ENCODE measurements around the gene FBXO4.

Gene FBXO4

DNA sequence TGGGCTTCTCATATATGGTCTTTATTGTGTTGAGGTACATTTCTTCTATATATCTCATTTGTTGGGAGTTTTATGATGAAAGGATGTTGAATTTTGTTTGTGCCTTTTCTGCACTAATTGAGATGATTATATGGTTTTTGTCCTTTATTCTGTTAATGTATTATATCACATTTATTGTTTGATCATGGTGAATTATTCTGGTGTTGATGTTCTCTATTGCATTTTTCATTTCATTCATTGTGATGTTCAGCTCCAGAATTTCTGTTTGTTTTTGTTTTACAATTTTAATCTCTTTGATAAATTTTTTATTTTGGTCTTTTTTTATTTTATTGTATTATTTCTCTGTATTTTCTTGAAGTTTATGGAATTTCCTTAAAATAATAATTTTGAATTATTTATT is 35.4 kb downstream of the FBXO4 start:
- TF ChIP-seq, protein P1, sequence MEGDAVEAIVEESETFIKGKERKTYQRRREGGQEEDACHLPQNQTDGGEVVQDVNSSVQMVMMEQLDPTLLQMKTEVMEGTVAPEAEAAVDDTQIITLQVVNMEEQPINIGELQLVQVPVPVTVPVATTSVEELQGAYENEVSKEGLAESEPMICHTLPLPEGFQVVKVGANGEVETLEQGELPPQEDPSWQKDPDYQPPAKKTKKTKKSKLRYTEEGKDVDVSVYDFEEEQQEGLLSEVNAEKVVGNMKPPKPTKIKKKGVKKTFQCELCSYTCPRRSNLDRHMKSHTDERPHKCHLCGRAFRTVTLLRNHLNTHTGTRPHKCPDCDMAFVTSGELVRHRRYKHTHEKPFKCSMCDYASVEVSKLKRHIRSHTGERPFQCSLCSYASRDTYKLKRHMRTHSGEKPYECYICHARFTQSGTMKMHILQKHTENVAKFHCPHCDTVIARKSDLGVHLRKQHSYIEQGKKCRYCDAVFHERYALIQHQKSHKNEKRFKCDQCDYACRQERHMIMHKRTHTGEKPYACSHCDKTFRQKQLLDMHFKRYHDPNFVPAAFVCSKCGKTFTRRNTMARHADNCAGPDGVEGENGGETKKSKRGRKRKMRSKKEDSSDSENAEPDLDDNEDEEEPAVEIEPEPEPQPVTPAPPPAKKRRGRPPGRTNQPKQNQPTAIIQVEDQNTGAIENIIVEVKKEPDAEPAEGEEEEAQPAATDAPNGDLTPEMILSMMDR (IDR thresholded peaks at IDR 0.05; ENCODE audit: borderline replicate concordance, control extremely low read depth, extremely low read depth, insufficient read depth, missing control alignments) = no peak
- no peak for DNase-seq (ENCODE audit: low spot score)
- in situ Hi-C loops (cut with MboI; ENCODE audit: low sequenced_read_pairs, unreplicated experiment) = no loop called here

DNA sequence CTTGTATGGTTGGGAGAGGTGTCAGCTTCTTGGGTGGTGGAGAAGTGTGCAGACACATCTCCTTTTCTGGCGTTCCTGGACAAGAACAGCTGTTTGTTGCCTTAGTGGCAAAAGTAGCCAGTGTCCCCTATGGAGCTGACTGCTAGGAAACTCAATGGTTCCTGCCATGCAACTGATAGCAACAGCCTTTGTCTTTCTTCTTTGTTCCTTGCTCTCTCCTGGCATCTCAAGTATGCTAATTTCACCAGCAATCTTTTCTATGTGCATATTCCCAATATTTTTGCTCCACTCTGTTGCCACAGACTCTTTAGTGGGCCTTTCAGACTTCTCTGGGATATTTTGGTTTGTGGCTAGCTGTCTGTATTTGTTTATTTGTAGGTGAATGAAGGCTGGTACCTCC is 36.7 kb downstream of the FBXO4 start:
- in situ Hi-C loops (cut with MboI; ENCODE audit: low sequenced_read_pairs, unreplicated experiment) = no loop called here
- TF ChIP-seq, protein P1 (IDR thresholded peaks at IDR 0.05; ENCODE audit: borderline replicate concordance, control extremely low read depth, extremely low read depth, insufficient read depth, missing control alignments) = no peak
- DNase-seq (ENCODE audit: low spot score) = no peak

DNA sequence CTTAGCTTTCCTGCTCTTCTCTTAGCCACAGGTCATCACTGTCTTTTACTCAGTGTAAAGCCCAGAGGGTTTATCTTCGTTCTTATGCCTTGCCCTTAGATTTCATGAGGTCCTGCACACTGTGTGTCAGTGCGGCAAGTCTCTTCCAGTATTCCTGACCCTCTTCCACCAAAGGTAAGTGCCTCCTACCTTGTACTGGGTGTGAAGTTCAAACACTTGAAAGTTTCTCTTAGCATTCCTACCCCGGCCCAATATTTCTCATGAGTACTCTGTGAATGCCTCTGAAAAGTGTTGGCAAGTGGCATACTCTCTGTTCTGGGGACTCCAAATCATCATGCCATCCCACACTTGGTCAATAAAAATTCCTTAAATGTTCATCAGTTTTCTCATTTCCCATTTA is 37.4 kb downstream of the FBXO4 start:
- in situ Hi-C loops (cut with MboI; ENCODE audit: low sequenced_read_pairs, unreplicated experiment) = no loop called here

DNA sequence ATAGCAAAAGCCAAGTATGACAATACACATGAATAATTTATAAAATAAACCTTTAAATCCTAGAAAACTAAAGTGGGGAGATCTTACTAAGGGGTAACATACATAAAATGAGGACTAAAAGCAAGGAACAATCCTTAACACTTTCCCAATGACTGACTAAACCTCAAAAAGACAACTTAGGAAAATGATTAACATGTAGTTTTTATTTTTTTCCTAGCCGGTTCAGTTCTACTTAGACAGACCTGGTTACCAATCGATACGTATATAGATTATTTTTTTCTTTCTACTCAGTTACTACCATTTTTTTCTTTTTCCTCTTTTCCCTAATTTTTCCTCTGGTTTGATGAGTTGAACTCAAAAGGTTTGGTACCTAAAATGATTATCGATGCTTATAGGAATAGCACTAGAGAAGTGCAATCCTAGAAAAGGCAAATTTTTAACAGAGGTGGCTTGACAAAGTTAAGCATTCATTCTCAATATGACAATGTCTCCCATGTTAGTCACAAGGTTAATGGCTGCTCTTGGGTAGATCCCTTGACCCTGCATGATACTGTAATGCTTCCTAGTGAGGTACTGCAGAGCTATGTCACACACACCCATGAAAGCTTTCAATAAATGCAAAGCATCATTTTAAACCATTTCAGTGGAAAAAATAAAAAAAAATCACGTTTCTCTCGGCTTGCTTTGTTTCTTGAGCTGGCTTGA is 41.5 kb downstream of the FBXO4 start:
- TF ChIP-seq, protein P1 (IDR thresholded peaks at IDR 0.05; ENCODE audit: borderline replicate concordance, control extremely low read depth, extremely low read depth, insufficient read depth, missing control alignments) = no peak

More for the DNA sequence above, 37.4 kb downstream of the FBXO4 start:
- TF ChIP-seq, protein P1 (IDR thresholded peaks at IDR 0.05; ENCODE audit: borderline replicate concordance, control extremely low read depth, extremely low read depth, insufficient read depth, missing control alignments) = no peak
- no peak for DNase-seq (ENCODE audit: low spot score)

DNA sequence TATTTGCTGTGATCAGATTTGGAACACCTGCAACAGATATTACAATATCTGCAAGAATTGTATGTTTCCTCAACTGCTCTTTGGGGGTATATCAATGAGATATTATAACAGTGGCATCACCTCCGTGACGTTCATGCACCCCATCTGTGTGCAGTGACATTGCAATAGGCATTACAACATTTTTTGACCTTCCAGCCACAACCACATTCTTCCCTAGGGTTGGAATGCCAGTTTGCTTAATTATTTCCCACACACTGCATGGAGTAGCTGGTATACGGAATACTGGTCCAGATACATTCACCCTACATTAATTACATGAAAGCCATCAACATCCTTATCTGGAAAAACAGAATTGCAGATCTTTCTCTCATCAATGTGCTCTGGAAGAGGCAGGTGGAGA is 42.3 kb downstream of the FBXO4 start:
- TF ChIP-seq, protein P1 (IDR thresholded peaks at IDR 0.05; ENCODE audit: borderline replicate concordance, control extremely low read depth, extremely low read depth, insufficient read depth, missing control alignments) = no peak
- in situ Hi-C loops (cut with MboI; ENCODE audit: low sequenced_read_pairs, unreplicated experiment) = no loop called here
- DNase-seq (ENCODE audit: low spot score) = no peak

More for the DNA sequence above, 41.5 kb downstream of the FBXO4 start:
- in situ Hi-C loops (cut with MboI; ENCODE audit: low sequenced_read_pairs, unreplicated experiment) = no loop called here
- no peak for DNase-seq (ENCODE audit: low spot score)

DNA sequence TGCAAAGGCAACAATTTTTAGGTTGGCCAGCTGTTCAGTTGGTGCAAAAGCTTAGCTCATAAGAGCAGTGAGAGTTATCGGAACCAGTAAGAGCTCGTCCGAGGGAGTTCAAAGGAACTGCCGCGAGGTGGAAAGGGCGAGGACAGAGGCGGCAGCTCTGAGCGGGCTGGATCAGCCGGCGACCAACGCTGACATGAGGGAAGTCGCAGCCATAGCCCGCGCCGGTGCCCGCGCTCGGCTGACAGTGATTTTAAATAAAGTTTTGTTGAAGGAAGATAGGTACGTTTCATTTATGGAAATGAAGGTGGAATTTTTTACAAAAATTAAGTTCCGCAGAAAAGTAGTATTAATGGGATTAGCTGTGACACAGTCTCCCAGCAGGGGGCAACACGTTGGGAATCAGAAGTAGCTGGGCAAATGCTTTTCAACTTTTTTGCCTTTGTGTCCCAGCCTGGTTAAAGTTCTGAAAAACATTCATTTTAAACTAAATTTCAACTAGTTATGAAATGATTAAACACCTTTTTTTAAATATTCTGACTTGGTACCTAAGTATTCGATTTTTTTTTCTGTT is 43.2 kb downstream of the FBXO4 start:
- no peak for DNase-seq (ENCODE audit: low spot score)
- in situ Hi-C loops (cut with MboI; ENCODE audit: low sequenced_read_pairs, unreplicated experiment) = no loop called here

More for the DNA sequence above, 43.2 kb downstream of the FBXO4 start:
- TF ChIP-seq, protein P1 (IDR thresholded peaks at IDR 0.05; ENCODE audit: borderline replicate concordance, control extremely low read depth, extremely low read depth, insufficient read depth, missing control alignments) = no peak

All from GM13976 (cell line).